Measurements from ENCODE around the gene RIPOR2.

The RIPOR2 gene

DNA sequence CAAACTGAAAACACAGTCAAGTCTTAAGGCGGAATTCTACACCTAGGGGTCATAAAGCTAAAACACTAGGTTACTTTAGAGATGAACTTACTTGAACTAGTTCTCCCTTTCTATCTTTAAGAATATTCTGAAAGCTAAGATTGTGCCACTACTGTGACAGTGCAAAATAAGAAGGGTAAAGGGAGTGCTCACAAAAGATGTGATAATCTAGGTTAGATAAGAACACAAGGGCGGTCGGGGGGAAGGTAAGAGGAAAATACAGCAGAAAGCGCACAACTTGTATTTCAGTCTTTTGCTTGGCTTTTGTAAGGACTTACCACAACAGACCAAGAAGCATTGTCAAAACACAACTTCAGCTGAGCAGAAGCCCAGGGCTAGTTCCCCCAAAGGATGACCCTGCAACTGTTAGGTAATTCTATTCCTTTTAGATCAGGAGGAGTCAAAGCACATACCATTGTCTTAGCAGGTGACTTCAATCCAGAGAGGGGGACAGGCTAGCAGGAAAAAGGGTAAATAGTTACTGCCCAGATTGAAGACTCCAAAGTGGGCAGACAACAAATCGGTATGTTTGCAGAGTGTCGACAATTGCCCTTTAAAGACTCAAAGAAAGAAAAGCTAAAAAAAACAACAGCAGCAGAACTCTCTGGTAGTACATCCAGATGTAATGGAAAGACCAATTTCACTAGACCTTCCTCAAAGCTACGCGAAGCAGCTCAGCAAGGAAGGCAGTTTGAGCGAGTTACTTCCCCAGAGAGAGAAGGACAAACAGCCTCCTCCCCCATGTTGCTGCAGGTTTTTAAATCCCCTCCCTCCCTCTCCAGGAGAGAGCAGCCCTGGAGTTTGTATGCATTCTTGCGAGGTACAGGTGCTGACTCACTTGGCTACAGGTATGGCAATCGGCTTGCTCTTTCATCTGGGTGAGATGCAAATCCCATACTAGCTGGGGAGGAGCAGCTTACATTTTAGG lies 59.0 kb downstream of the RIPOR2 start:
- no peak for DNase-seq (ENCODE audit: low read depth in 3 of 3)

DNA sequence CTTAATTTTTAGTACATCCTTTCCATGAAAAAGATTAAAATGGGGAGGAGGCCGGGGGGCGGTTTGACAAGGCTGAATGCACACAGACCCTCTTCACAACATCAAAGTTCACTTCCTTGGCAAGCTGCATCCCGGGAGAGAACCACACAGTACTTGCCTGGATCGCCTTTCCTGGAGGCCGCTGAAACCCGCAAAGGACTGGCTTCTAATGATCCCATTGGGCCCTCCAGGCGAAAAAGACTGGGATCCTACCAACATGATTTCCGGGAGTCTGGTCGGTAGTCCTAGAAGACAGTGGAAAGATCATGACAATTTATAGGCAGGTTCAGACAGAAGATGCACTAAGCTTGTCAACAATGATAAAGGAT lies 60.2 kb downstream of the RIPOR2 start:
- no peak for DNase-seq (ENCODE audit: low read depth in 3 of 3)

DNA sequence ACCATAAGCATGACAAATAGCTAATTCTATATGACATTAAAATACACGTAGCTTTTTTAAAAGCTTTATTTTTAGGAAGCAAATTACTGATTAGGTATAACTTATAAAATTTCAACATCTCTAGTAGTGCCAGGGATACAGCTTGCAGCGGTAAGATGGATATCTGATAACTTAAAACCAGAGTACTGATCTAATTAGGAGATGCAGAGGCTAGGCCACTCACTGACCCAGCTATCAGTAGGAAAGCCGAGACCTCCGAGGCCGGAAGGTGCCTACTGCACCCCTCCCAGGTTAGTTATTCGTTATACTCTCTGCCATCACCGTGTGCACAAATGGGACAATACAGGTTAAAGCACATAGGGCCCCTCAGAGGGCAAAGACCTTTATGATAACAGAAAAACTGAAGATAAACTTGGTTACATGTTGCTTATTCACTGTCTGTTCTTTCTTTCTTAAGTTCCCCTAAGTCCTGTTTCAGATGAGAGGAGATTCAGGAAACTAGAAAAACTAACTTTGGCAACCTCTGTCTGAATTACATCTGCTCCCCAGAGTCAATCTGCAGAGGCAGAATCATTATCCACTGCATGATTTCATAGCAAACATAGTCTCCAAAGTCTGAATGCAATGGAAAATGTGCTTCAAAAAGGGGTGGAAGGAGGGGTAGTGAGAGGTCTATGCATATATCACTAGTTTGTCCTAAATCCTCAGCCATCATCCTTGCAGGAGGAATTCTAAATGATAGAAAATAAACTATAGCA lies 60.8 kb downstream of the RIPOR2 start:
- no peak for DNase-seq (ENCODE audit: low read depth in 3 of 3)

DNA sequence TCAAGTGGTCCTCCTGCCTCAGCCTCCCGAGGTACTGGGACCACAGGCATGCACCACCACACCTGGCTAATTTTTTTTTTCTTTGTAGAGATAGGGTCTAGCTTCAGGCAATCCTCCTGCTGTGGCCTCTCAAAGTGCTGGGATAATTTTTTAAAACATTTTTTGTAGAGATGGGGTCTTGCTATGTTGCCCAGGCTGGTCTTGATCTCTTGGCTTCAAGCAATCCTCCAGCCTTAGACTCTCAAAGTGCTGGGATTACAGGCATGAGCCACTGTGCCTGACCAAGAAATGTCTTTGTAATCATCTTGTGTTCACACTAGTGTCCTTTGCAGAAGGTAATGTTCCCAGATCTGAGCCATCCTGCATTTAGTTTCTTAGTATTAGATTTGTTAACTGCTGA lies 61.6 kb downstream of the RIPOR2 start:
- DNase-seq (ENCODE audit: low read depth in 3 of 3): no peak

DNA sequence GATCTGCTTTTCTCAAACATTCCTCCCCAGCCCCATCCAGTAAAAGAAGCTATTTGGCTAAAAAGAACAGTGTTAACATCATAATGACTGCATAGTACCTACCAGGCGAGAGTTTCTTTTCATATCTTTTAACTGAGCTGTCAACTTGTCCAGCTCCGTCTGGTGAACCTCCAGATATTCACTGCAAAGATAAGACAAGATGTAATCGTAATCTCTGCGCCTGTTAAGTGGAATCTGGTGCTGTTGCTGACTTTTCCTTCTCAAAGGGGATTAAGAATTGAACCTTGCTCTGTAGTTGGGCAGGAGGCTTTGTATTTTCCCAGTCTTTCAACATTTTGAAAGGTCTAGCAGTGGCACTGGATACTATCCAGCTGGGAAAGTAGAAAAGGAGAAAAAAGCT lies 63.0 kb downstream of the RIPOR2 start:
- DNase-seq (ENCODE audit: low read depth in 3 of 3): no peak

DNA sequence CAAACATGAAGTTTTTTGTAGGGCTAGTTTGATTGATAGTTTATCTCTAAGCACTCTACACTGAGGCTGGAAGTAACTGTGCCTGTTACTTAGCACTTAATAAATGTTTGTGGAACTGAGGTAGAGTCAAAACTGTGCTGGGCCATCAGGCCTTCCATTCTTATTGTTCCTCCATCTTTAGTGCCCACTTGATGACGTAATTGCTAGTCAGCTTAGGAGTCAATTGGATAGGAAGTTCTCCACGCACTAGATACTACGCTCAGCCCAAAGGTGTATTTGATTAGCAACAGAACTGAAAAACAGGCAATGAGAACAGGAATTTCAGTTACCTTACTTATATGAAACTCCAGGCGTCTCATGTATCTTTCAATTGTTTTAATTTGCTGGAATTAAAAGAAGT lies 67.0 kb downstream of the RIPOR2 start:
- no peak for DNase-seq (ENCODE audit: low read depth in 3 of 3)

DNA sequence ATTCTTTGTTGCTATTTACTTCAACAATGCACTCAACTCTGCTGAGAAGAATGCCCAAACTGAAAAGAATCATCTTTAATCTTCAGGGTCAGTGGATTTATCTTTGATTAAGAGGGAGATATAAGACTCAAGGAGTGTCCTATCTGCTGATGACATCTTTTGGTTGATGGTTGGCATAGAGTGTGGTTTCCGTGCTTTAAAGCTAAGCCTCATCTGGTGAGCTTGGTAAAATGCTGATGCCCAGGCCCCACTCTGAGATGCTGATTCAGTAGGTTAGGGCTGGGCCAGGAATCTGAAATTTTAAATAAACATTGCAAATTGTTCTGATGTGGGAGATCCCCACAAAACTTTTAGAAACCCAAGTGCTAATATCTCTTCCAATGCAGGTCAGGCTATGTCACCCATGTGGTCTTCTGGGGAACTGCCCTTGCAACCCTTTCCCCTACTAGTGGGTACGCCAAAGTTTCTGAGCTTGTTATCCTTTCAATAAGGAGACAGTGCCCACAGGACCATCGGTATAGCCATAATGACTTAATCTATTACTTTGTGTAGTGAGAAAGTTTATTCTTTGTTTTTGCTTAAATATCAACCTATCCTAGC lies 68.6 kb downstream of the RIPOR2 start:
- no peak for DNase-seq (ENCODE audit: low read depth in 3 of 3)

DNA sequence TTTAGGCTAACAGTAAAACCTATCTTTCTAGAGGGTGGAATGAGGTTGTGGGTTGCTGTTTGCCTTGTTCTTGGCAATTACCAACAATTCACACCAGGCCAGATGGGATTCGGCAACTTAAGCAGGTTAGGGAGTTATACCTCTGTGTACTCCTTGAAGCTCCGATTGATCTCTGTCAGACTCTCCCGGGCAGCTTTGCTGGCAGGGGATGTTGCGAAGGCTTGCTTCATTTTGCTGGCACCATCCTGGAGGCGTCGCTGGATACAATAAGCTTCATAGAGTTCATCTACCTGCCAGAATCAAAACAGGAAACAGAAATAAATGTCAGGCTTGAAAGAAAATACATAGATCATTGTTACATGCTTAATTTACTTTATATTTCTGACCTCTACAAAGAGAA lies 70.6 kb downstream of the RIPOR2 start:
- DNase-seq (ENCODE audit: low read depth in 3 of 3): no peak

DNA sequence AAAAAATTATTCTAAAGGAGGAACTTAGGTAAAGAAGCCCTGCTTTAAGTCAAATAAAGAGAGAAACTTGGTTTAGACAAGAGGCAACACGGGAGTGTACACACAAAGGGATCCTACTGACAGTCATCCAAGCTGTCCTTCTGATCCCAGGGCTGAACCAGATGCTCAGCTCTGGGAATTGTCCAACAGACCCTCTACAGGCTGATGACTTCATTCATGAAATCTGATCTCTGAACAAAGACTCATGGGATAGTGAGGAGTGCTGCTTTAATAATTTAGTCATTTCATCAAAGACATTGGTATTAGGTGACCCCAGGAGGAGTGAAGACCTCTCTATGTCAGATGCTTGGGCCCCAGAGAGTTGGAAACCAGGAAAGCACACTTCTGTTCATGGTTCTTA lies 71.4 kb downstream of the RIPOR2 start:
- DNase-seq (ENCODE audit: low read depth in 3 of 3): no peak

DNA sequence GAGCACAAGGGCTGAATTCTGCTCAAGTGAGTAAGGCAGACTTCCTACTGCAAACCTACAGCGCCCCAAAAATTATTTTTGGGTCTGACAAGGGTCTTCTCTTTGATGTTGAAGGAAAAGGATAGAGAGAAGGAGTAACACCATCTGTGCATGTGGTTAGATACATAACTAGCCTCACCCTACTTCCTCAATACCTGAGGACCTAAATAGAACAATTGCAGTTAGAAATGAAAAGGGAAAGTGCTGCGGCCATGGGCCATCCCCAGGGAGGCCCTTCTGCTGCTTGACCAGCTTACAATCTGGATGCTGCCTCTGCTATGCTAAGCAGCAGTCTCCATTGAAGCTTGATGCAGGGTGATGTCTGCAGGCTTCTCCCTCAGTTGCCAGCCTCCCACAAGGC lies 73.8 kb downstream of the RIPOR2 start:
- no peak for DNase-seq (ENCODE audit: low read depth in 3 of 3)

DNA sequence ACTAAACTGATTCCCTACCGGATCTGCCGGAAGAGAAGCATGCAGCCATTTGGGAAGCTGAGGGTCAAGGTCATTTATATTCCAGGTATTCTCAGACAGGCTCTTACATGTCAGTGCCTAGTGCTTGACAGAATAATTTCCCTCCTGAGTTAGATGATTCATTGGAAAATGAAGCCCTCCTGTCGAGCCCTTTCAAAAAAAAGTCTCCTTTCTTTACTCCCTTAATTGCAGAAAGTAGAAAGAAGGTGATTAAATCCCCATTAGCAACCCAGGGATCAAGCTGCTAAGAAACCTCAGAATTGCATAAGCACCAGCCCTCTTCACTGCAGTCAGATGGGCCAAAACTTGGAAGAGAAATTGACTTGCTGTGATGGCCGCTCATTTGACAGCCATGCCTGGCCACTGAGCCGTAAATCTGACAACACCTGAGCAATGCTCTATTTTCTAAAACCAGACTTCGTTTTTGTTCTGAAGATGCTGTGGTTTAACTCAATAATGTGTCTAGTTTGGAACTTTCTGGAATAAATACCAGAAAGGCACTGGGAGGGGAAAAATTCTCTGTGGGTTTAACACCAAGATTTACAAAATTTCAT lies 76.1 kb downstream of the RIPOR2 start:
- DNase-seq (ENCODE audit: low read depth in 3 of 3): no peak

DNA sequence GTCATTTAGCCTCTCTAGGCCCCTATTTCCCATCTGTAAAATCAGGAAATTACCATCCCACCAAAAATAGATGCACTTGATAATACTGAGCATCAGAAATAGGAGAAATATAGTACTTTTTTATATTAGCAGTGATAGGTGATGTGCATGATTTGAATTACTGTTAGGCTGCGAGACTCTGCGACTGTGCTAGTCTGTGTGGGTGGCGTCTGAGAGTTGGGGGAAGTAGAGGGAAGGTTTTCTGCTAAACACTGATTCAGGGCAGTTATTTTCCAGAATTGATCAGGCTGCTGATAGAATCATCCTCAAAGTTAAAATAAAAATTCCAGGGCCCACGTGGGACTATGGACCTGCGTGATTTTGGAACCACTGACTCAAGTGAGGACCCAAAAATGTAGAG lies 76.6 kb downstream of the RIPOR2 start:
- no peak for DNase-seq (ENCODE audit: low read depth in 3 of 3)

DNA sequence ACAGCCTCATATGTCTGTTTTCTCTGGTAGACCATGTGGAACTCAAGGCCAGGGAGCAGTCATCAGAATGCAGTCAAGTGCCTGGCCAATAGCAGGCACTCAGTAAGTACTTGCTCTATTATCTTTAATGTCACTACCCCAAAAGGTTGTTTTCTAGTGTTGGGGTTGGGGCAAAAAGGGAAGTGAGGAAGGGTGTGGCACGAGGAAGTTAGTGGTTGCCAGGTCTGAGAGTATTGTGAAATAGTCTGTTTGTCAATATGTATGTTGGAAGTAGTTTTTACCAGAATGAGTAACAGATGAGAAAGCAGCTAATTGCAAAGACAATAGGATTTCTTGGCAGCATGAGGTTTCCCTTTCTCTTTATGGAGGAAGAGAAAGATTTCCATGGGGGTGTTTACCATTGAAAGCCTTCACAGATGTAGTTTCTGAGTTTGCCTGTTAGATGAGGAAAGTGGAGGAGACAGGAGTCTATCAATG lies 77.5 kb downstream of the RIPOR2 start:
- DNase-seq (ENCODE audit: low read depth in 3 of 3): no peak

DNA sequence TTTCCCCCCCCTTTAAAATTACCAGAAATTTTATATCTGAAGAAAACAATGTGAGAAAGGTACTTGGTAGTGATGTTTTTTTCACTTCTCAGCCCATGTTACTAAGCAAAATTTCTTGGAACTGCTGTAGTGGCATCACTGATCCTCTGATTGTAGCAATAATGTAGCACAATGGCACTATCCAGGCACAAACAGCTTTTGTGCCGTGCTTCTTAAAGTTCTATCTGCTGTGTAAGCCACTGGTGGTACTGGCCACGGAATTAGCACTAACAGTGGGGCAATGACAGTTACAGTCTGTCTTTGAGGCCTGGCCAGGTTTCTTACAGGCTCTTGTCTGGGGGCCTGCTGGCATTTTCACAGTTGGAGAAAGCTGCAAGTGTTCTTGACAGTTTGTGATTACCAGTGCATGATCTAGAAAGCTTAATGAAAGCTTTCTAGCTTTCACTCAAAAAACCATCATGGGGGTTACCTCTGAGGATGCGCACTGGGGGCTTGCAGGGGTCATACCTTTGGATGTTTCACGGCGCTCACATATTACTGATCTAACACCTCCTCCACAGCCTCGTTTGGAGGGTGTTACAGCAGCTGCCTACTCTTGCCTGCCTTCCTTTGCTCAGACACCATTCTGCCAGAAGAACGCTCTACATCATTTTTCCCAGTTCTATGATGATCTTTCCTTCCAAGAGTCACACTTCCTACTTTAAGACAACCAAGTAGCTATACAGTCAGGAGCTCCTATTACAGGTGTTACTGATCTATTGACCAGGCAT lies 78.7 kb downstream of the RIPOR2 start:
- DNase-seq (ENCODE audit: low read depth in 3 of 3): no peak

DNA sequence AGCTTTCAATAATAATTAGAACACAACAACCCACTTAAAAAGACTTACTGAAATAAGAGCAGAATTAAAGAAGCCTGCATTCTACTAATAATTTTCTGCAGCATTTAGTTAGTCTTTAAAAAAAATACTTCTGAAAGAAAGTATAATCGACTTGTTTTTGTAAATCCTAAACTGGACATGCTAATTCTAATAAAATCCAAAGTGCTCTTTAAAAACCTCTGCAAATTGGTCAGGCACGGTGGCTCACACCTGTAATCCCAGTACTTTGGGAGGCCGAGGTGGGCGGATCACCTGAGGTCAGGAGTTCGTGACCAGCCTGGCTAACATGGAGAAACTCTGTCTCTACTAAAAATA lies 79.5 kb downstream of the RIPOR2 start:
- no peak for DNase-seq (ENCODE audit: low read depth in 3 of 3)

DNA sequence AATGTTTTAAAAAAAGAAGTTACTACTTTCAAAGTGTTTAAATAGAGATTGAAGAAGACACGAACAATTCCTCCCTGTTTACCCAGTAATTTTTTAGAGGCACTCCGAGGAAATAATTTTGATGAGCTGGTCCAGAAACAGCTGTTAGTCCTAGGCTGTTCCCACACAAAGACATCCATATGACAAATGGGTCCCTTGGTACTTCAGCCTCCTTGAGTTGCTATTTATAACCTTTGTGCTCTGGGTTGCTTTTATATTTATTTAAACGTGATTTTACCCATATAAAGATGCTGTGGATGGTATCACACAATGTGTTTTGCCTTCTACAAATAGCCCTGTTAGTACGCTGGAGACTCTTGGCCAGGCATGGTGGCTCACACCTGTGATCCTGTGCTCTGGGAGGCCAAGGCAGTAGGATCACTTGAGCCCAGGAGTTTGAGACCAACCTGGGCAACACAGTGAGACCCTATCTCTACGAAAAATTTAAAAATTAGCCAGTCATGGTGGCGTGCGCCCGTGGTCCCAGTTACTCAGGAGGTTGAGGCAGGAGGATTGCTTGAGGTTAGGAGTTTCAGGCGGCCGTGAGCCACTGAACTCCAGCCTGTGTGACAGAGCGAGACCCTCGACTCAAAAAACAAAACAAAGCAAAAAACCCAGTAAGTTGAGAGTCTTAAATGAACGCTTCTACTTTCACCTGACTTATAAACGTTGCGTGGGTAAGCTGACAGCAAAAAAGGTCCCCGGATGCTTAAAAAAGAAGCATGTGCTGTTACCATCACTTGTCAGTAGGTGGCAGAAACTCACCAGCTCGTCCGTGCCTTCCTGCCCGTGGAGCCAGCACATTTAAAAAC lies 80.1 kb downstream of the RIPOR2 start:
- peak; percentile 26 to 56 (median 50) for DNase-seq (ENCODE audit: low read depth in 3 of 3)

DNA sequence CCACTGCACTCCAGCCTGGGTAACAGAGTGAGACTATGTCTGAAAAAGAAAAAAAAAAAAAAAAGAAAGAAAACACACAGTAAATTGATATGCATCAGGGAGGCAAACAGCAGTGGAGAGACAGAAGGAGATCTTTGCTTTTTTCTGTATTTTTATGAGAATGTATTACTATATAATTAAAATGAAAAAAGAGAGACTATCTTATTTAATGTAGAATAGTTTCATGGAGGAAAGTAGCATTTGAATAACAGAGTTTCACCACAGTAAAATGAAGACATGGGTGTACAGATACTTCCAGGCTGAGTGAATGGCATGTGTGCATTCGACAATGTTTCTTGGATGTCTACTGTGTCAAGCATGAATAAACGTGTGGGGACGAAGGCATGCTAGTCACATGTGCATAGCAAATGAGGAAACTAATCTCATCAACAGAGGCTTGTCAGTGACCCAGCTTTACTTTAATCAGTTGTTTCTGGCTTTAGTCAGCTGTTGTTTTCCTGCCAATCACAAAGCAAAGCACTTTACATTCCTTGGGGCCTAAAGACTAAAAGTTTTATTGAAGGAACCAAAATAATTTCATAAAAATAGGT lies 81.6 kb downstream of the RIPOR2 start:
- no peak for DNase-seq (ENCODE audit: low read depth in 3 of 3)

DNA sequence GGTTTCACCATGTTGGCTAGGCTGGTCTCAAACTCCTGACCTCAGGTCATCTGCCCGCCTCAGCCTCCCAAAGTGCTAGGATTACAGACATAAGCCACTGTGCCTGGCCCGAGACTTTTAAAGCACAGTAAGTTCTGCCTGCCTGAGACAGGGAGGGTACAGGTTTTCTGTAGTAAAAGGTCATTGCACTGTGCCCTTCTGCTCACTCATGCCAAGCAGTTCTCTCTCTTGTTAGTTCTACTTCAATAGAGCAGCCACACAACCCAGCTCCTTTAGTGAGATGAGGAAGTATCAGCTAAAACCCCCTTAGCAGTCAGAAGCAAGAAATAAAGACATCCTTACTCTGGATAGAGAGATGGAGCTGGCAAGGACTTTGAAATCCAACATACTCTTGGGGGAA lies 84.7 kb downstream of the RIPOR2 start:
- DNase-seq (ENCODE audit: low read depth in 3 of 3): no peak

DNA sequence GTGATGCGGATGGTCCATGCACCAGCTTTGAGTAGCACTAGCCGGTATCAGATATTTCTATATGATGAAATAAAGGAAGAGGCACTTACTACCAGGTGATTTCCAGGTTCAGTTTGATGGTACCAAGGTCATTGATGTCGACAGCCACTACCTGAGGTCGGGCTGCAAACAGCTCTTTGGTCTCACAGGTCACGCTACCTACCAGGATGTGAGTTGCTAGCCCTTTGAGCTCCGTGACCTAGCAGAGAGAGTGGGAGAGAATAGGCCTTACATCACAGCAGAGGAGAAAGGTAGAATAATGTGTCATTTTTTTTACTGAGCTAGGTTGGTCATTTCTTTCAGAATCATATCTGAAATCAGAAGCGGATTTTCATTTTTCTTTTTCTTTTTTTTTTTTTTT lies 86.0 kb downstream of the RIPOR2 start:
- no peak for DNase-seq (ENCODE audit: low read depth in 3 of 3)

DNA sequence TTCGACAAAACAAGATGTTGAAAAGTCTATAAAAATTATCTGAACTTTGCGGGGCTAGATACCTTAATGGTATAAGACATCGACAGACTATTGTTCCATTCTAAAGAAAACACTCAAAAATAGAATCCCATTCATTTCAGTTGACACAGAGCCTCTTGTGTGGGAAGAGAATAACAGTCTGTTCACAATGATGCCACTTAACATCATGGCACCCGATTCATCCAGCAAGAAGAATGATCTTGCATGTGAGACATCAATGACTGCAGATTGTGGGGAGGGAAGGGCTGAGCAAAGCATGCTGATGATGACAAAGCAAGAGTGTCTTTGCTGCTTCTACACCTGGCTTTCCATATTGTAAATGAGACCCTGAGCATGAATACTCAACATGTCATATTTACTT lies 87.3 kb downstream of the RIPOR2 start:
- no peak for DNase-seq (ENCODE audit: low read depth in 3 of 3)

Data from stimulated activated CD4-positive, alpha-beta T cell treated with anti-CD3 and anti-CD28 coated beads, TNF-alpha, amount 100 ng/mL, for 4 hours (primary cell).